AG09319 (cell line): ENCODE measurements around the gene CD6.

Experiments
- DNase-seq: peaks from one replicate; pipeline ENCODE4 v3.0.0-alpha.2; 2010; ENCODE audit warnings: low read depth; ENCODE audit errors: extremely low read depth
- CTCF ChIP-seq: IDR thresholded peaks from 2 replicates; pipeline ENCODE4 v1.5.1; 2011; ENCODE audit warnings: low read depth, mild to moderate bottlenecking, inconsistent platforms, low read length, moderate library complexity

Gene CD6

DNA sequence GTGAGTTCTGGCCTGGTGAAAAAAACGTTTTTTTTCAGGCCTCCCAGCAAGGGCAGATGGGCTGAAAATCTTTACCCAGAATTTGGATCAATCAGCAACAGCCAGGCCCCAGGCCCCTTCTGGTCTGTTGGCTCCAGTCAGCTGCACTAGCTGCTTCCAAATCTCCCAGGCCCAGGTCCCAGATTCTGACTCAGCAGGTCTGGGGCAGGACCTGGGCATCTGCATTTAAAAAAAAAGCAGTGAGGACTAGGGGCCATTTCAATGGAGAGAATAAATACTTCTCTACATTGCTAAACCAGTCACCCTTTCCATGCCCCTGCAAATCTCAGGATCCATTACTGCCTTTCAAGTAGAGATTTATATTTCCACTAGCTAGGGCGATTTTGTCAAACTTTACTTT, 23.8 kb upstream of the CD6 start:
- no peak for TF ChIP-seq CTCF

GRCh38 chr11:60948250-60948649, 23.2 kb upstream of the CD6 start:
- no peak for DNase-seq
- TF ChIP-seq CTCF = no peak

More for the DNA sequence above, 23.8 kb upstream of the CD6 start:
- DNase-seq = no peak

DNA sequence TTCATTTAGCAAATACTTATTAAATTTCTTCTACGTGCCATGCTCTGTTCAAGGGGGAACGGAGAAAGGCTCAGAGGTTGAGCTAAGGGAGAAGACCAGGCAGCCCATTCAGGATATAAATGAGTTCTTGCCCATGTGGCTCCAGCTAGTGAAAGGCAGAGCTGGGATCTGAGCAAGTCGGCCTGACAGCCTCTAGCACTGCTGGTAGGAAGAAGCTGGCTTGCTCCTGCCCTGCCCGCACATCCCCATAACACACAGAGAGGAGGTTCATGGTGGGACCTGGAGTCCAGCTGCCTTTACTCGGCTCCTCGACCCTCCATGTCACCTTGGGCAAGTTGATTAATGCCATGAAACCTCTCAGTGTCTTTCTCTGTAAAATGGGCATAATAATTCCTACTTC, 21.5 kb upstream of the CD6 start:
- no peak for TF ChIP-seq CTCF
- no peak for DNase-seq

DNA sequence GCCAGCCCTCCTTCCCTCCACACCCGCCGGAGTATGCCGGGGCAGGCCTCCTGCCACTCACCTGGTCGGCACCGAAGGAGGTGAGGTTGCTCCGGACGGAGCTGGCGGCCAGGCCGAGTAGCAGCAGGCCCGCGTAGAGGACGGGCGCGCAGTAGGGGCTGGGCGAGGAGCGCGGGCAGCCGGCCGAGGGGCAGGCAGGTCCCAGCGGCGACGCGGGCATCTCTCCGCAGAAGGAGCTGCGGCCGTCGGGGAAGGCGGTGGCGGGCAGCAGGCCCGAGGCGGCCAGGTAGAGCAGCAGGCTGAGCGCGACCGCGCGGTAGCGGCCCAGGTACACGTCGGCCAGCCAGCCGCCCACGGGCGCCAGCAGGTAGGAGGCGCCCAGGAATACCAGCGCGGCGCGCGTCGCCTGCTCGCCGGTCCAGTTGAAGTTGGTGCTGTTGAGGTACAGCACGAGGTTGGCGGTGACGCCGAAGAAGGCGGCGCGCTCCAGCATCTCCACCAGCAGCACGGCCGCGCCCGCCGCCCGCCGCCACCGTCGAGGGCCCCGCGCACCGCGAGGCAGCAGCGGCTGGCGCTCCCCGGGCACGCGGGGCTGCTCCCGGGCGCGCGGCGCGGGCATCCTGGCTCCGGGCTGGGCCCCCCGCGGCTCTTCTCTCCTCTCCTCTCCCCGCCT, 20.4 kb upstream of the CD6 start:
- DNase-seq = no peak
- TF ChIP-seq CTCF = no peak

- TF ChIP-seq CTCF = no peak
- DNase-seq = no peak
These were observed 19.9 kb upstream of the CD6 start for GRCh38 chr11:60951606-60951903.

GRCh38 chr11:60951904-60952741, 19.4 kb upstream of the CD6 start, which contains the start of gene SLC15A3:
SLC15A3 (minus strand) TSS chr11:60952176; CDS start chr11:60951551, 625 bp downstream.
- DNase-seq = no peak
- no peak for TF ChIP-seq CTCF

DNA sequence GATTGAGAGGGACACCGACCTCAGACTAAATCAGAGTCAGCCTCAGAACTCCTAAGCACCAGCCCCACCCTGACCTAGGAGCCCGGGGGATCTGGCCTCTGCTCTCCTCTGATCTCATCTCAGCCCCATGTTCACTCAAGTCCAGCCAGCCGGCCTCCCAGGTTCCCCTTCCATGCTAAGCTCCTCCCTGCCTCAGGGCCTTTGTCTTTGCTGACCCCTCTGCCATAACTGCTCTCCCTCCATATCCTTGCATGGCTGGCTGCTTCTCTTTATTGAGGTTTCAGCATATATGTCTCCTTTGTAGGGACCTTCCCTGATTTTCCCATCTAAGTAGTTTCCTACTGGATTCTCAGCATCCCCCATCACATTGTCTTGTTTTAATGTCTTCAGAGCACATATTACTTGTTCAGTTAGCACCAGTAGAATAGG, 18.7 kb upstream of the CD6 start:
- no peak for DNase-seq

More for the DNA sequence above, 18.7 kb upstream of the CD6 start:
- TF ChIP-seq CTCF = no peak
